ENCODE data around the gene RALB. TPM values are rescaled to one million over a fixed set of nuclear protein-coding genes. Genes with fewer than 3 reads are reported as not detected.

Gene RALB
- total RNA-seq, 1 experiment from 2014 or later: 24.6 TPM

DNA sequence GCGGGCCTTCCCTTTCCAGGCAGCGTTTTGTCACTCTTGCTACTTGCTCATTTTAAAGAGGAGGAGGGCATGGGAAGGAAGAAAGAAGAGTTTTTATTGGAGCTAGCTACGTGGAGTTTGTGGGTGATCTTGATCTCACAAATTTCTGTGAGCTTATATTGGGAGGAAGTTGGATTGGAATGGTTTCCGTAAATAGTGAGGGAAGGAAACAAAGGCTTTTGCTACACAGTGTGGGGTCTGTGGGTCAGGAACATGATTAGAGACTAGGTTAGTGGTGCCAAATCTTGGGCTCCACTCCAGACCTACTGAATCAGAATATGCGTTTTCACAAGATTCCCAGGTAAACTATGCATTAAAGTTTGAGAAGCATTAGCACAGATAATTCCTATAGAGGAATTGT is 8.1 kb downstream of the RALB start:
- H2BK20ac ChIP-seq (ENCODE audit: low read depth, low read length, poor library complexity, severe bottlenecking): no peak overlapping the region
- H2AFZ ChIP-seq (ENCODE audit: low read length): no peak overlapping the region
- H3K79me1 ChIP-seq (ENCODE audit: insufficient read depth, low read depth, low read length, poor library complexity, severe bottlenecking): no peaks in the 10 kb centered on the region
- H3K27ac ChIP-seq (ENCODE audit: insufficient read length, low read depth, low read length): no peak overlapping the region
- no peak overlapping the region for H3K4me2 ChIP-seq (ENCODE audit: insufficient read depth, insufficient read length, low read length)
- no peaks in the 10 kb centered on the region for H3K4me1 ChIP-seq (ENCODE audit: insufficient read depth, low read length)
- no peak overlapping the region for H3K4ac ChIP-seq (ENCODE audit: low read depth, low read length)
- H3K9me3 ChIP-seq (ENCODE audit: control insufficient read depth, low read depth, low read length): no peaks in the 10 kb centered on the region
- TF ChIP-seq, protein P1, sequence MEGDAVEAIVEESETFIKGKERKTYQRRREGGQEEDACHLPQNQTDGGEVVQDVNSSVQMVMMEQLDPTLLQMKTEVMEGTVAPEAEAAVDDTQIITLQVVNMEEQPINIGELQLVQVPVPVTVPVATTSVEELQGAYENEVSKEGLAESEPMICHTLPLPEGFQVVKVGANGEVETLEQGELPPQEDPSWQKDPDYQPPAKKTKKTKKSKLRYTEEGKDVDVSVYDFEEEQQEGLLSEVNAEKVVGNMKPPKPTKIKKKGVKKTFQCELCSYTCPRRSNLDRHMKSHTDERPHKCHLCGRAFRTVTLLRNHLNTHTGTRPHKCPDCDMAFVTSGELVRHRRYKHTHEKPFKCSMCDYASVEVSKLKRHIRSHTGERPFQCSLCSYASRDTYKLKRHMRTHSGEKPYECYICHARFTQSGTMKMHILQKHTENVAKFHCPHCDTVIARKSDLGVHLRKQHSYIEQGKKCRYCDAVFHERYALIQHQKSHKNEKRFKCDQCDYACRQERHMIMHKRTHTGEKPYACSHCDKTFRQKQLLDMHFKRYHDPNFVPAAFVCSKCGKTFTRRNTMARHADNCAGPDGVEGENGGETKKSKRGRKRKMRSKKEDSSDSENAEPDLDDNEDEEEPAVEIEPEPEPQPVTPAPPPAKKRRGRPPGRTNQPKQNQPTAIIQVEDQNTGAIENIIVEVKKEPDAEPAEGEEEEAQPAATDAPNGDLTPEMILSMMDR (conservative IDR thresholded peaks at IDR 0.05): no peak
- H3T11ph ChIP-seq (ENCODE audit: low read length): no peak overlapping the region
- Mint-ChIP-seq H3K4me1 (peaks cover 17 to 18% of the 10 kb centered on the region in 2 experiments), H3K36me3 (ENCODE audit: insufficient read depth in 1 of 3, low read depth in 3 of 3) (peaks cover 9 to 13% (median 11%) of the 10 kb centered on the region in 3 experiments), H3K27me3 (ENCODE audit: low read depth) (no peaks in the 10 kb centered on the region; the same call in 1 of the 2 replicates), H3K4me3 (no peak overlapping the region), H3K27ac (no peak overlapping the region), H3K9me3 (peaks cover 6 to 15% of the 10 kb centered on the region in 2 experiments)
- H4K8ac ChIP-seq (replicated peaks; ENCODE audit: insufficient read length, low read depth, low read length): no peak overlapping the region
- H3K9ac ChIP-seq (ENCODE audit: extremely low read depth, insufficient read length, low read length): no peak overlapping the region
- H3K79me2 ChIP-seq (ENCODE audit: insufficient read depth, low read length): no peaks in the 10 kb centered on the region
- no peaks in the 10 kb centered on the region for H4K20me1 ChIP-seq (ENCODE audit: control insufficient read depth, insufficient read depth, insufficient read length)
- H3K23ac ChIP-seq (ENCODE audit: insufficient read length, low read depth, low read length): no peak overlapping the region
- H3K27me3 ChIP-seq (ENCODE audit: insufficient read depth, low read length): no peaks in the 10 kb centered on the region; the same call in 1 of the 2 replicates
- H2BK15ac ChIP-seq (ENCODE audit: low read depth, low read length): no peak overlapping the region
- DNase-seq: no peak
- no peak overlapping the region for H4K5ac ChIP-seq (ENCODE audit: insufficient read length, low read depth, low read length)
- H2AK5ac ChIP-seq (ENCODE audit: insufficient read length, low read length): no peak overlapping the region
- no peak overlapping the region for H3K56ac ChIP-seq (ENCODE audit: insufficient read length, low read depth, low read length)
- no peak overlapping the region for H4K91ac ChIP-seq (ENCODE audit: insufficient read length, low read depth, low read length)
- H2BK12ac ChIP-seq (ENCODE audit: insufficient read length, low read depth, low read length): no peak overlapping the region
- no peak overlapping the region for H2BK5ac ChIP-seq (ENCODE audit: insufficient read length, low read length)
- WGBS (ENCODE audit: extremely low coverage, insufficient read length, low lambda C conversion rate): no CpG with 5 or more reads among the region's 5 CpGs
- H3K18ac ChIP-seq (ENCODE audit: insufficient read length, low read depth, low read length): no peak overlapping the region
- H3K14ac ChIP-seq (ENCODE audit: insufficient read depth, low read length): no peak overlapping the region
- no peaks in the 10 kb centered on the region for H3K23me2 ChIP-seq (ENCODE audit: insufficient read length, low read depth, low read length, poor library complexity, severe bottlenecking)
- H2BK120ac ChIP-seq (ENCODE audit: low read depth, low read length, poor library complexity, severe bottlenecking): no peak overlapping the region

Measured in H9 (cell line).